Fibroblast of lung (primary cell): Measurements from ENCODE around the gene PLEKHA5. TPM values are rescaled to one million over a fixed set of nuclear protein-coding genes. Genes with fewer than 3 reads are reported as not detected.
"Not testable (repeated sequence)": the region's sequence is repeated elsewhere in the genome, so short reads cannot be mapped to it uniquely, and the experiment has no call there.

ENCODE experiments used
- DNase-seq, 2 donors: peaks; one replicate each; pipeline versions ENCODE4 v3.0.0 to v3.0.0-alpha.2; 2010; ENCODE audit warnings: low read depth in 2 of 2
- H2AFZ ChIP-seq: 2 replicates; pipeline ENCODE4 v1.5.1; 2012; ENCODE audit warnings: low read length, control low read depth, inconsistent platforms
- H3K27ac ChIP-seq: 2 replicates; pipeline ENCODE4 v1.5.1; 2011; ENCODE audit warnings: low read length, control low read depth; ENCODE audit not compliant: insufficient read depth
- H3K27me3 ChIP-seq: 2 replicates; pipeline ENCODE4 v1.5.1; 2011; ENCODE audit warnings: mild to moderate bottlenecking, low read length; ENCODE audit not compliant: control insufficient read depth, insufficient read depth
- H3K36me3 ChIP-seq: 2 replicates; pipeline ENCODE4 v1.5.1; 2011; ENCODE audit warnings: low read length; ENCODE audit not compliant: control insufficient read depth, insufficient read depth
- H3K4me1 ChIP-seq: 2 replicates; pipeline ENCODE4 v1.5.1; 2011; ENCODE audit warnings: low read length; ENCODE audit not compliant: control insufficient read depth, insufficient read depth; ENCODE audit errors: extremely low read depth
- H3K4me2 ChIP-seq: 2 replicates; pipeline ENCODE4 v1.5.1; 2011; ENCODE audit warnings: low read length, control low read depth; ENCODE audit not compliant: insufficient read depth; ENCODE audit errors: extremely low read depth
- H3K4me3 ChIP-seq, 4 experiments: fragments of 200-600 bp in 1 of 4; sonication (generic) in 1 of 4; replicated peaks in 1 of 4; 2 replicates each; pipeline ENCODE4 v1.5.1; 2011 to 2016; ENCODE audit warnings: low read length in 4 of 4, low read depth in 3 of 4, mild to moderate bottlenecking in 3 of 4, control low read depth in 2 of 4, inconsistent platforms in 1 of 4, mixed read lengths in 1 of 4; ENCODE audit not compliant: insufficient read depth in 1 of 4; ENCODE audit errors: control extremely low read depth in 1 of 4
- H3K79me2 ChIP-seq: 2 replicates; pipeline ENCODE4 v1.5.1; 2012; ENCODE audit warnings: mild to moderate bottlenecking, low read length, inconsistent platforms; ENCODE audit not compliant: control insufficient read depth, insufficient read depth
- H3K9ac ChIP-seq: 2 replicates; pipeline ENCODE4 v1.5.1; 2011; ENCODE audit warnings: mild to moderate bottlenecking, low read length, control low read depth; ENCODE audit not compliant: insufficient read depth
- H3K9me3 ChIP-seq: 2 replicates; pipeline ENCODE4 v1.5.1; 2012; ENCODE audit warnings: low read depth, low read length; ENCODE audit not compliant: control insufficient read depth, insufficient read depth
- H4K20me1 ChIP-seq: 2 replicates; pipeline ENCODE4 v1.5.1; 2011; ENCODE audit warnings: low read length; ENCODE audit not compliant: control insufficient read depth, insufficient read depth; ENCODE audit errors: extremely low read depth
- EZH2 ChIP-seq: IDR thresholded peaks from 2 replicates; pipeline ENCODE4 v1.5.1; 2012; ENCODE audit warnings: low read length, control low read depth, mild to moderate bottlenecking; ENCODE audit errors: missing control alignments
- polyA plus RNA-seq, 2 donors: library from polyadenylated mRNA; depleted of rRNA in 1 of 2; stranded (reverse) in 1 of 2; unstranded in 1 of 2; fragments of >200 nt; gene quantifications; 2 replicates each; pipeline ENCODE4 v1.2.1, GENCODE V29; 2011 to 2012; ENCODE audit warnings: missing spikeins in 1 of 2
- total RNA-seq: library from RNA; depleted of rRNA; stranded (reverse); fragments of >200 nt; gene quantifications from 2 replicates; pipeline ENCODE4 v1.2.1, GENCODE V29; 2014
- TF ChIP-seq, protein P1 (sequence below), 2 donors: IDR thresholded peaks in 1 of 2; conservative IDR thresholded peaks in 1 of 2; 1 replicate in 1 of 2; 2 replicates in 1 of 2; pipeline ENCODE4 v1.5.1; 2011 to 2012; ENCODE audit warnings: low read length in 2 of 2, control low read depth in 1 of 2, inconsistent platforms in 1 of 2, low read depth in 1 of 2, mild to moderate bottlenecking in 1 of 2

The PLEKHA5 gene
- total and polyA plus RNA-seq, 2 donors (not counting 1 experiment from before 2014, with no cell fraction given): 15.5 to 50.4 TPM

DNA sequence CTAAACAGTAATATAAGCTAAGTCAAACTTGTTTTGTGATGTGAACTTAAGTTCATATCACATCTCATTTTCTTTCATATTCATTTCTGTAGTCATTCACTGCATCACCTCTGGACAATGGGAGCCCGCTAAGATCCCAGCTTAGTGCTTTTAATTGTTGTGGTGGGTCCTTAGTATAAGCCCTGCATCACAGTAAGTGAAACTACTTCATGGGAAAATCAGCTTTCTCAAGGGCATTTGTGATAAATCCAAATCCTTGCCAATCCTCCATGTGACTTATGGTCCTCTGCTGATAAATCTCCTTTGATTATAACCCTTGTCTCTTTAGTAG is 98.3 kb downstream of the PLEKHA5 start:
- H3K4me1 ChIP-seq: peaks cover 2% of the 10 kb centered on the region
- H2AFZ ChIP-seq: no peak overlapping the region
- TF ChIP-seq, protein P1, sequence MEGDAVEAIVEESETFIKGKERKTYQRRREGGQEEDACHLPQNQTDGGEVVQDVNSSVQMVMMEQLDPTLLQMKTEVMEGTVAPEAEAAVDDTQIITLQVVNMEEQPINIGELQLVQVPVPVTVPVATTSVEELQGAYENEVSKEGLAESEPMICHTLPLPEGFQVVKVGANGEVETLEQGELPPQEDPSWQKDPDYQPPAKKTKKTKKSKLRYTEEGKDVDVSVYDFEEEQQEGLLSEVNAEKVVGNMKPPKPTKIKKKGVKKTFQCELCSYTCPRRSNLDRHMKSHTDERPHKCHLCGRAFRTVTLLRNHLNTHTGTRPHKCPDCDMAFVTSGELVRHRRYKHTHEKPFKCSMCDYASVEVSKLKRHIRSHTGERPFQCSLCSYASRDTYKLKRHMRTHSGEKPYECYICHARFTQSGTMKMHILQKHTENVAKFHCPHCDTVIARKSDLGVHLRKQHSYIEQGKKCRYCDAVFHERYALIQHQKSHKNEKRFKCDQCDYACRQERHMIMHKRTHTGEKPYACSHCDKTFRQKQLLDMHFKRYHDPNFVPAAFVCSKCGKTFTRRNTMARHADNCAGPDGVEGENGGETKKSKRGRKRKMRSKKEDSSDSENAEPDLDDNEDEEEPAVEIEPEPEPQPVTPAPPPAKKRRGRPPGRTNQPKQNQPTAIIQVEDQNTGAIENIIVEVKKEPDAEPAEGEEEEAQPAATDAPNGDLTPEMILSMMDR (conservative IDR thresholded peaks at IDR 0.05 in 1 of 2, IDR thresholded peaks at IDR 0.05 in 1 of 2; ENCODE audit: low read depth in 1 of 2, low read length in 2 of 2): no peak
- no peak for TF ChIP-seq EZH2
- no peak overlapping the region for H3K27ac ChIP-seq
- H3K36me3 ChIP-seq: no peaks in the 10 kb centered on the region
- H3K27me3 ChIP-seq: no peaks in the 10 kb centered on the region
- H4K20me1 ChIP-seq: no peaks in the 10 kb centered on the region
- no peaks in the 10 kb centered on the region for H3K9me3 ChIP-seq
- H3K4me2 ChIP-seq: peak overlapping the region; percentile 17
- H3K9ac ChIP-seq: no peak overlapping the region
- DNase-seq: no peak
- no peak overlapping the region for H3K4me3 ChIP-seq
- H3K79me2 ChIP-seq: no peaks in the 10 kb centered on the region

DNA sequence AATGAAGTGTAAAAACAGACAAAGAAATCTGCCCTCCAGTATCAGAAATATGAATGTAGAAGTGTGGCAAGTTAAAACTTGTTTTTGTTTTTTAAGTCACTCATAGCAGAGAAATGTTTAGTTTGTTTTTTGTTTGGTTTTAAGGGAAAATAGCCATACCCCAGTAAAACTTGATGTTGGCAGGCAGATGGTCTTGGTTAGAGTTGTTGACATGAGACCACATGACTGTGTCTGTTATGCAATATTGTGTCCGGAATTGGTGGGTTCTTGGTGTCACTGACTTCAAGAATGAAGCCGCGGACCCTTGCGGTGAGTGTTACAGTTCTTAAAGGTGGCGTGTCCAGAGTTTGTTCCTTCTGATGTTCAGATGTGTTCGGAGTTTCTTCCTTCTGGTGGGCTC is 99.5 kb downstream of the PLEKHA5 start:
- not testable (repeated sequence) for H3K79me2 ChIP-seq, H3K4me2 ChIP-seq, H3K4me1 ChIP-seq, H3K36me3 ChIP-seq, H3K4me3 ChIP-seq, H3K27ac ChIP-seq, H3K9ac ChIP-seq, H3K27me3 ChIP-seq, H3K9me3 ChIP-seq, H4K20me1 ChIP-seq, DNase-seq, H2AFZ ChIP-seq

GRCh38 chr12:19230299-19230866 is 100.8 kb downstream of the PLEKHA5 start:
- Histone ChIP-seq H3K27me3 (no peaks in the 10 kb centered on the region), H2AFZ (no peak overlapping the region), H3K27ac (no peak overlapping the region), H3K4me1 (peaks cover 14% of the 10 kb centered on the region), H3K9ac (no peak overlapping the region), H3K79me2 (no peaks in the 10 kb centered on the region), H3K4me2 (no peak overlapping the region), H4K20me1 (no peaks in the 10 kb centered on the region), H3K36me3 (no peaks in the 10 kb centered on the region), H3K4me3 (no peak overlapping the region), H3K9me3 (no peaks in the 10 kb centered on the region)
- DNase-seq: no peak
- TF ChIP-seq, protein P1 (conservative IDR thresholded peaks at IDR 0.05 in 1 of 2, IDR thresholded peaks at IDR 0.05 in 1 of 2; ENCODE audit: low read depth in 1 of 2, low read length in 2 of 2): no peak
- TF ChIP-seq EZH2: no peak
